Ectodermal cell (in vitro differentiated cells): ENCODE results near the gene TFF3.

Experiments
- H3K27ac ChIP-seq: 2 replicates; pipeline ENCODE4 v1.7.0; 2013; ENCODE audit warnings: mild to moderate bottlenecking, low read depth, low read length; ENCODE audit not compliant: insufficient read depth, poor library complexity, severe bottlenecking
- H3K27me3 ChIP-seq: 2 replicates; pipeline ENCODE4 v1.7.0; 2013; ENCODE audit warnings: mild to moderate bottlenecking, low read length; ENCODE audit not compliant: insufficient read depth, control insufficient read depth, poor library complexity, severe bottlenecking
- H3K36me3 ChIP-seq: one replicate; pipeline ENCODE4 v1.7.0; 2013; ENCODE audit warnings: low read length; ENCODE audit not compliant: control insufficient read depth, insufficient read depth
- H3K4me1 ChIP-seq: one replicate; pipeline ENCODE4 v1.7.0; 2013; ENCODE audit warnings: low read length; ENCODE audit not compliant: control insufficient read depth, insufficient read depth
- H3K4me3 ChIP-seq: 2 replicates; pipeline ENCODE4 v1.7.0; 2013; ENCODE audit warnings: low read depth, low read length, control low read depth; ENCODE audit not compliant: insufficient read depth
- H3K9me3 ChIP-seq: 2 replicates; pipeline ENCODE4 v1.7.0; 2013; ENCODE audit warnings: mild to moderate bottlenecking, low read length, moderate library complexity; ENCODE audit not compliant: control insufficient read depth
- WGBS, 2 experiments: methylation state at CpG; one replicate each; pipeline ENCODE4 v1.1.7; 2013; ENCODE audit warnings: missing lambda C conversion rate in 2 of 2; 5-methylcytosine and 5-hydroxymethylcytosine counted together

Gene TFF3

DNA sequence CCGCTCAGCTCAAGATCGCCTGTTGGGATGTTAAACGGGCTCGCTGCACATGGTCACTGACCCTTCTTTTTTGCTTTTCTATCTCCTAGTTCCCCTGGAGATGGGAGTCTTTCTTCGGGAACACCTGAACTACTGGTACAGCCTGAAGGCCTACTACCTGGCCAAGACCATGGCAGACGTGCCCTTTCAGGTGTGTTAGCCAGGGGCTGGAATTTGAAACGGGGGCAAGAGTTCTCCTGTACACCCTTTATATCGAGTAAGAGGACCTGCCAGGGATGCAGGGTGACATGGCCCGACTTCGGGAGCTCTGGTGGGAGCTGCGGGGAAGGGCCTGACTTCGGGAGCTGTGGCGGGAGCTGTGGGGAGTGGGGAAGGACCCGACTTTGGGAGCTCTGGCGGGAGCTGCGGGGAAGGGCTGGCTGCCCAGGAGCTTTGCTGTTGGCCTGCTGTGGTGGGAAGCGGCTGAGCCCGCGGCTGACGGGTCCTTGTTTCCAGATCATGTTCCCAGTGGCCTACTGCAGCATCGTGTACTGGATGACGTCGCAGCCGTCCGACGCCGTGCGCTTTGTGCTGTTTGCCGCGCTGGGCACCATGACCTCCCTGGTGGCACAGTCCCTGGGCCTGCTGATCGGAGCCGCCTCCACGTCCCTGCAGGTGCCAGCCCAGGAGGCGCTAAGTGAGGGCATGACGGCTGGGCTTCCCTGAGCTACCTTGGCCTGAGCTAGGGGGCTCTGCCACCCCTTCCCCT lies 24.0 kb downstream of the TFF3 start:
- no peaks in the 10 kb centered on the region for H3K27me3 ChIP-seq
- H3K4me1 ChIP-seq = no peaks in the 10 kb centered on the region
- H3K36me3 ChIP-seq = no peaks in the 10 kb centered on the region
- H3K27ac ChIP-seq = no peak overlapping the region
- no peak overlapping the region for H3K4me3 ChIP-seq
- 90 to 92% methylated on average over 35 of the region's 35 CpGs for WGBS, 2 experiments
- no peaks in the 10 kb centered on the region for H3K9me3 ChIP-seq

DNA sequence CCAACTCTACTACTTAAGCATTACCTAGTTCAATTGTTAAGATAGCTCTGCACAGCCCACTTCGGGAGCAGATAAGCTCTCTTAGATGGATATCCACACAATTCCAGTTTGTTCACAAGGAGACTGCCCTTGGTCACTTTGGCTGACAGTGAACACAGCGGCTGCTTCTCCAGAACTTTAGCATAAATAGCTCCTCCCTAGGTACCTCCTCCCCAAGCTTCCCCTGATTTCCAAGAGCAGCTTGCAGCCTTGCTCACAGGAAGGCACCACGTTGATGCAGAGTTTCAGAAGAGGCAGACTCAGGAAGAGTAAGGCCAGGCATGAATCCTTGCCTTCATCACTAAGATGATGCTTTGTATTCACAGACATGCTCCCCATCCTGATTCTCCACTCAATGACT lies 24.7 kb downstream of the TFF3 start:
- H3K9me3 ChIP-seq = no peaks in the 10 kb centered on the region
- H3K27me3 ChIP-seq = no peaks in the 10 kb centered on the region
- 57 to 63% methylated on average over 3 of the region's 3 CpGs for WGBS, 2 experiments
- no peak overlapping the region for H3K27ac ChIP-seq
- H3K4me1 ChIP-seq = no peaks in the 10 kb centered on the region
- no peak overlapping the region for H3K4me3 ChIP-seq
- H3K36me3 ChIP-seq = no peaks in the 10 kb centered on the region

GRCh38 chr21:42289926-42290325 lies 25.3 kb downstream of the TFF3 start:
- no peaks in the 10 kb centered on the region for H3K4me1 ChIP-seq
- H3K36me3 ChIP-seq = no peaks in the 10 kb centered on the region
- H3K27me3 ChIP-seq = no peaks in the 10 kb centered on the region
- H3K4me3 ChIP-seq = no peak overlapping the region
- no peaks in the 10 kb centered on the region for H3K9me3 ChIP-seq
- WGBS, 2 experiments = 95% methylated on average over 17 to 18 of the region's 18 CpGs
- H3K27ac ChIP-seq = no peak overlapping the region

DNA sequence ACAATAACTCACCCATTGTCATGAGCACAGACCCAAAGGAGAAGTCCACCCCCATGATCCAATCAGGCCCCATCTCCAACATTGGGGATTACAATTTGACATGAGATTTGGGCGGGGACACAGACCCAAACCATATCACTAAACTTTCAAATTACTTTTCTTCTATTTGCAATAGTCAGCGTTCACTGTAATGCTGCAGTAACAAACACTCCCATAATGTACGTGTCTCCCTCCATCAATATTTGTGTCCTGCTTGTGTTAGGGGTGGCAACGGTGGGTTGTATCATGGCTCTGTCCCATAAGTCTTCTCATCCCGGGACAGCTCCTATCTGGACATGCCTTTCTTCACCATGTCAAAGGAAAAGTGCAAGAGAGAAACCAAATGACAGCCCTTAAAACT lies 26.2 kb downstream of the TFF3 start:
- WGBS, 2 experiments = 87% methylated on average over 5 of the region's 5 CpGs
- H3K9me3 ChIP-seq = no peaks in the 10 kb centered on the region
- no peaks in the 10 kb centered on the region for H3K27me3 ChIP-seq
- no peaks in the 10 kb centered on the region for H3K36me3 ChIP-seq
- no peaks in the 10 kb centered on the region for H3K4me1 ChIP-seq
- no peak overlapping the region for H3K27ac ChIP-seq
- H3K4me3 ChIP-seq = no peak overlapping the region

DNA sequence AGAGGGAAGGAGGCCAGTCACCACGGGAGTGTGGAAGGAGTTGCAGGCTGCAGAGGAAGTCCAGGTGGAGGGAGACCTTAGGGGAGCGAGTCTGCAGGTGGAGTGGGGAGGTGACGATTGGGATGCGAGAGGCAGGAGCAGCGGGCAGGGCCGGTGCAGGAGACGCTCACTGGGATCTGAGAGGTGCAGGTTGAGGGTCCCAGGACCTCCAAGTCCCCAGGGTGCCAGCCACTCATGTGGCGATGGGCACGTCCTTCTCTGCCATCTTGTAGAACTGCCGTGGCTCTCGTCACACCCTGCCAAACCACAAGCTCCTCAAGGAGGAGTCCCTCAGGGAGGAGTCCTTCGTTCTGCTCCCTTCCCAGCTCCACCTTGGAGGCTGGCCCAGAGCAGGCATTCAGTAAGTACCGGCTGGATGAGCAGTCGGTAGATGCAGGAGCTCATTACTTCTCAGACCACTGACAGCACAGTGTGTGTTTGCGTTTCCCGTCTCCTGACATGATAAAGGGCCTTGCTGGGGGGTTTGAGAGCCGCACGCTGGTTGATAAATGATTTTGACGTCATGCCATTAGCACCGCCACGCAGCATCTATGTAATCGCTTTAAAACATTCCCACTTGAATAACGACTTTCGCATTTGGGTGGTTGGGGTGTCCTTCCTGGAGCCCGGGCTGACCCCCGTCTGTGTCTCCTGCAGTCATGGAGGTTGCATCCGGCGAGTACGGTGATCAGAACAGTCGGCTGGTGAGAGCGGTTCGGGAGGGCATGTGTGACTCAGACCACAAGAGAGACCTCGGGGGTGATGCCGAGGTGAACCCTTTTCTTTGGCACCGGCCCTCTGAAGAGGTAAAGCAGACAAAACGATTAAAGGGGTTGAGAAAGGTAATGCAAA lies 27.8 kb downstream of the TFF3 start:
- Histone ChIP-seq H3K9me3 (no peaks in the 10 kb centered on the region), H3K27me3 (no peaks in the 10 kb centered on the region), H3K36me3 (no peaks in the 10 kb centered on the region), H3K27ac (no peak overlapping the region), H3K4me3 (no peak overlapping the region), H3K4me1 (no peaks in the 10 kb centered on the region)
- WGBS, 2 experiments = 93 to 94% methylated on average over 36 of the region's 36 CpGs

- Histone ChIP-seq H3K4me3 (no peak overlapping the region), H3K36me3 (no peaks in the 10 kb centered on the region), H3K27me3 (no peaks in the 10 kb centered on the region), H3K4me1 (no peaks in the 10 kb centered on the region), H3K9me3 (no peaks in the 10 kb centered on the region), H3K27ac (no peak overlapping the region)
- WGBS, 2 experiments = 86 to 89% methylated on average over 12 of the region's 12 CpGs
These were observed 28.8 kb downstream of the TFF3 start for GRCh38 chr21:42286416-42286815.

DNA sequence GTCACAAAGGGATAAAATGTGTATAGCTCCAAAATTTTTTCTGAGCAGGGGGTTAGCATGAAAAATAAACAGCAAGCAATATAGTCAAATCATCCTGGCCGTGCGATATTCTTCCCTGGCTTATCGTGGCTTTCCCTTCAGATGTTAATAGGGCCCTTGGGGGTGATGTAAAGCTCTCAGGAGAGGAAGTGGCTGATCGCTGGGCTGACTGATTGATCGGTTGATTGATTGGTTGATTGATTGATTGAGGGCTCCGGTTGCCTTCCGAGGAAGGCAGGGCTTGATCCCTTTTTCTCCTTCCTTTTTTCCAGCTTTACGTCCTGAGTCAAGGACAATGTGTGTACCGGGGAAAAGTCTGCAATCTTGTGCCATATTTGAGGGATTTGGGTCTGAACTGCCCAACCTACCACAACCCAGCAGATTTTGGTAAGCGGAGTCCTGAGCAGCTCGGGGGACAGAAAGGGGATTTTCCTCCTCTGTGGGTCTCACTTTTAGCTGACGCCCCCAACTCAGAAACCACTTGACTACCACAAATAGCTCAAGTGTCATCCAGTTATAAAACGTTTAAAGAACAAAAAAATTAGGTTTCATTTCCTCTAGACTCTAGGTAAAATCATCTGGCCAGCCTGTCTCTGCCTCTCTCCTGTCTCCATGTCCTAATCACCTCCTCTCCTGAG lies 29.5 kb downstream of the TFF3 start:
- Histone ChIP-seq H3K9me3 (no peaks in the 10 kb centered on the region), H3K27me3 (no peaks in the 10 kb centered on the region), H3K36me3 (no peaks in the 10 kb centered on the region), H3K4me3 (no peak overlapping the region), H3K27ac (no peak overlapping the region), H3K4me1 (no peaks in the 10 kb centered on the region)
- 84 to 91% methylated on average over 13 of the region's 13 CpGs for WGBS, 2 experiments

GRCh38 chr21:42282715-42283114 lies 32.5 kb downstream of the TFF3 start:
- H3K27me3 ChIP-seq = no peaks in the 10 kb centered on the region
- no peak overlapping the region for H3K4me3 ChIP-seq
- no peaks in the 10 kb centered on the region for H3K9me3 ChIP-seq
- H3K36me3 ChIP-seq = no peaks in the 10 kb centered on the region
- 94 to 95% methylated on average over 12 of the region's 12 CpGs for WGBS, 2 experiments
- no peak overlapping the region for H3K27ac ChIP-seq
- no peaks in the 10 kb centered on the region for H3K4me1 ChIP-seq

DNA sequence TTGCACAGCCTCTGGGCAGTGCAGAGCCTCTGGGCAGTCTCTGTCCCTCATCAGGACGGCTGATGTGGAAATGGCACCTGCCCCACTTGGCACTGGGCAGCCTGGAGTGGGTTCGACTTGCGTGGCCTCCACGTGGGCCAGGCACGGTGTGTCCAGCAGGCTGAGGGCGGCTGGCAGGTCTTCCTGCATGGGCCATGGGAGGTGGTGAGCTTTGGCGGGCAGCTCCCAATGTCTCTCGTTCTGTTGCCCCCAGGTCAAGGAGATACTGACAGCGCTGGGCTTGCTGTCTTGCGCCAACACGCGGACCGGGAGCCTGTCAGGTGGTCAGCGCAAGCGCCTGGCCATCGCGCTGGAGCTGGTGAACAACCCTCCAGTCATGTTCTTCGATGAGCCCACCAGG lies 33.2 kb downstream of the TFF3 start:
- Histone ChIP-seq H3K27me3 (no peaks in the 10 kb centered on the region), H3K4me3 (no peak overlapping the region), H3K27ac (no peak overlapping the region), H3K9me3 (no peaks in the 10 kb centered on the region), H3K4me1 (no peaks in the 10 kb centered on the region), H3K36me3 (no peaks in the 10 kb centered on the region)
- 94 to 97% methylated on average over 18 of the region's 18 CpGs for WGBS, 2 experiments

GRCh38 chr21:42281181-42281680 lies 34.0 kb downstream of the TFF3 start:
- no peak overlapping the region for H3K27ac ChIP-seq
- WGBS, 2 experiments = 94 to 96% methylated on average over 12 of the region's 12 CpGs
- no peaks in the 10 kb centered on the region for H3K9me3 ChIP-seq
- H3K4me1 ChIP-seq = no peaks in the 10 kb centered on the region
- H3K4me3 ChIP-seq = no peak overlapping the region
- H3K27me3 ChIP-seq = no peaks in the 10 kb centered on the region
- H3K36me3 ChIP-seq = no peaks in the 10 kb centered on the region
